HepG2 (cell line): ENCODE results near the gene REPIN1. TPM values are rescaled to one million over a fixed set of nuclear protein-coding genes. Genes with fewer than 3 reads are reported as not detected.

Source experiments
- HIC2 ChIP-seq: sonication (generic); formaldehyde crosslinking; IDR thresholded peaks from 2 replicates; pipeline ENCODE4 v1.9.0; 2022; ENCODE audit warnings: low read depth, missing genetic modification reagents
- HMGA1 ChIP-seq: sonication (generic); formaldehyde crosslinking; conservative IDR thresholded peaks from 2 replicates; pipeline ENCODE4 v1.4.0; 2020; ENCODE audit warnings: missing genetic modification reagents
- MXI1 ChIP-seq: IDR thresholded peaks from 3 replicates; pipeline ENCODE4 v1.6.1; 2012; ENCODE audit warnings: low read depth, low read length, inconsistent platforms, borderline replicate concordance
- PHF8 ChIP-seq: sonication (generic); formaldehyde crosslinking; IDR thresholded peaks from 2 replicates; pipeline ENCODE4 v1.5.0; 2020; ENCODE audit warnings: missing genetic modification reagents
- REPIN1 ChIP-seq: sonication (generic); formaldehyde crosslinking; IDR thresholded peaks from 2 replicates; pipeline ENCODE4 v1.8.0; 2022; ENCODE audit warnings: missing genetic modification reagents, low read depth, mild to moderate bottlenecking, borderline replicate concordance
- SRY ChIP-seq: sonication (generic); formaldehyde crosslinking; IDR thresholded peaks from 2 replicates; pipeline ENCODE4 v1.8.0; 2022; ENCODE audit warnings: mild to moderate bottlenecking, missing genetic modification reagents
- TAF1 ChIP-seq: sonication (generic); formaldehyde crosslinking; IDR thresholded peaks from 2 replicates; pipeline ENCODE4 v1.4.0; 2020; ENCODE audit warnings: missing genetic modification reagents
- TBX3 ChIP-seq: fragments of 450-650 bp; IDR thresholded peaks from 2 replicates; pipeline ENCODE4 v1.6.1; 2017; ENCODE audit warnings: antibody characterized with exemption, mild to moderate bottlenecking, inconsistent platforms, borderline replicate concordance
- TFAP4 ChIP-seq: sonication (generic); IDR thresholded peaks from 2 replicates; pipeline ENCODE4 v1.6.1; 2016; ENCODE audit warnings: low read depth, borderline replicate concordance
- YY1 ChIP-seq: IDR thresholded peaks from 2 replicates; pipeline ENCODE4 v1.6.1; 2011; ENCODE audit warnings: low read length, low read depth, moderate library complexity, mild to moderate bottlenecking; ENCODE audit not compliant: insufficient read depth, insufficient replicate concordance
- ZMYM4 ChIP-seq: sonication (generic); formaldehyde crosslinking; IDR thresholded peaks from 2 replicates; pipeline ENCODE4 v1.8.1; 2023; ENCODE audit warnings: mild to moderate bottlenecking, missing genetic modification reagents
- ZNF12 ChIP-seq: sonication (generic); formaldehyde crosslinking; IDR thresholded peaks from 2 replicates; pipeline ENCODE4 v1.5.0; 2020; ENCODE audit warnings: missing genetic modification reagents
- ZNF263 ChIP-seq: sonication (generic); formaldehyde crosslinking; IDR thresholded peaks from 2 replicates; pipeline ENCODE4 v1.4.0; 2020; ENCODE audit warnings: missing genetic modification reagents
- ZNF292 ChIP-seq: sonication (generic); formaldehyde crosslinking; IDR thresholded peaks from 2 replicates; pipeline ENCODE4 v1.8.1; 2022; ENCODE audit warnings: mild to moderate bottlenecking, low read depth, missing genetic modification reagents, borderline replicate concordance
- ZNF331 ChIP-seq: sonication (generic); formaldehyde crosslinking; IDR thresholded peaks from 2 replicates; pipeline ENCODE4 v1.4.0; 2020; ENCODE audit warnings: missing genetic modification reagents
- ZNF547 ChIP-seq: sonication (generic); formaldehyde crosslinking; IDR thresholded peaks from 2 replicates; pipeline ENCODE4 v1.5.1; 2020; ENCODE audit warnings: mild to moderate bottlenecking, missing genetic modification reagents
- ZNF687 ChIP-seq: sonication (generic); formaldehyde crosslinking; IDR thresholded peaks from 2 replicates; pipeline ENCODE4 v1.5.1; 2020; ENCODE audit warnings: mild to moderate bottlenecking, missing genetic modification reagents, moderate library complexity
- ZNF703 ChIP-seq: sonication (generic); formaldehyde crosslinking; IDR thresholded peaks from 2 replicates; pipeline ENCODE4 v1.5.1; 2020; ENCODE audit warnings: missing genetic modification reagents, mild to moderate bottlenecking, moderate library complexity, borderline replicate concordance
- ZNF724P ChIP-seq: sonication (generic); formaldehyde crosslinking; IDR thresholded peaks from 2 replicates; pipeline ENCODE4 v1.8.0; 2022; ENCODE audit warnings: missing genetic modification reagents, borderline replicate concordance
- ZNF75D ChIP-seq: sonication (generic); formaldehyde crosslinking; IDR thresholded peaks from 2 replicates; pipeline ENCODE4 v1.8.1; 2023; ENCODE audit warnings: missing genetic modification reagents, mild to moderate bottlenecking, borderline replicate concordance
- ZNF776 ChIP-seq: sonication (generic); formaldehyde crosslinking; IDR thresholded peaks from 2 replicates; pipeline ENCODE4 v1.4.0; 2020; ENCODE audit warnings: mild to moderate bottlenecking, missing genetic modification reagents
- ZNF883 ChIP-seq: sonication (generic); formaldehyde crosslinking; IDR thresholded peaks from 2 replicates; pipeline ENCODE4 v1.5.1; 2020; ENCODE audit warnings: mild to moderate bottlenecking, missing genetic modification reagents; ENCODE audit errors: not compliant biosample characterization
- ZSCAN25 ChIP-seq: sonication (generic); formaldehyde crosslinking; IDR thresholded peaks from 2 replicates; pipeline ENCODE4 v1.8.0; 2022; ENCODE audit warnings: mild to moderate bottlenecking, missing genetic modification reagents
- polyA plus RNA-seq, 8 experiments: library from polyadenylated mRNA; depleted of rRNA in 3 of 8; stranded (reverse) in 7 of 8; unstranded in 1 of 8; fragments of >200 nt; fragmentation: Illumina TruSeq in 4 of 8; extraction: Trizol in 4 of 8; gene quantifications; 2 replicates each; pipeline versions ENCODE4 v1.2.1 to v1.2.3, GENCODE V29; 2011 to 2016; ENCODE audit warnings: low read depth in 4 of 8, missing spikeins in 1 of 8, mixed read lengths in 1 of 8; ENCODE audit not compliant: insufficient read depth in 1 of 8
- total RNA-seq, 5 experiments: library from RNA; depleted of rRNA; stranded (reverse); fragments of >200 nt; fragmentation: Illumina TruSeq; extraction: Trizol; gene quantifications; 2 replicates each; pipeline ENCODE4 v1.2.3, GENCODE V29; 2016; ENCODE audit warnings: low read depth in 1 of 5

REPIN1 gene
- total and polyA plus RNA-seq, 2 of the 13 experiments (the other 11 are each of a cell fraction or from before 2014, with no cell fraction given) = 69.9 to 108 TPM

- peak; percentile 89 for TF ChIP-seq HIC2 (CRISPR knock-in tag)
- TF ChIP-seq TBX3 = 0 out of 2 replicates have a peak, but pooled peaks have one; percentile 5
- no peak for TF ChIP-seq ZNF75D
- peak; percentile 14; the same call in 1 of the 2 replicates for TF ChIP-seq TAF1 (CRISPR knock-in tag)
- 0 out of 2 replicates have a peak, but pooled peaks have one; percentile 58 for TF ChIP-seq ZNF724P (CRISPR knock-in tag)
- peak; percentile 47 for TF ChIP-seq ZNF883 (CRISPR knock-in tag)
- no peak for TF ChIP-seq ZNF12 (CRISPR knock-in tag)
- no peak for TF ChIP-seq REPIN1 (CRISPR knock-in tag)
- TF ChIP-seq TFAP4 = peak; percentile 67; the same call in 1 of the 2 replicates
- TF ChIP-seq SRY (CRISPR knock-in tag) = 0 out of 2 replicates have a peak, but pooled peaks have one; percentile 24
- peak; percentile 57; the same call in 1 of the 3 replicates for TF ChIP-seq MXI1
- peak; percentile 59 for TF ChIP-seq YY1
- 0 out of 2 replicates have a peak, but pooled peaks have one; percentile 42 for TF ChIP-seq ZNF292 (CRISPR knock-in tag)
- TF ChIP-seq ZNF687 (CRISPR knock-in tag) = peak; percentile 76
- TF ChIP-seq ZNF776 (CRISPR knock-in tag) = no peak
- TF ChIP-seq HMGA1 (CRISPR knock-in tag) = no peak
- TF ChIP-seq ZNF331 (CRISPR knock-in tag) = peak; percentile 37; the same call in 1 of the 2 replicates
- TF ChIP-seq ZNF703 (CRISPR knock-in tag) = 0 out of 2 replicates have a peak, but pooled peaks have one; percentile 10
- 0 out of 2 replicates have a peak, but pooled peaks have one; percentile 37 for TF ChIP-seq ZSCAN25 (CRISPR knock-in tag)
- TF ChIP-seq ZMYM4 (CRISPR knock-in tag) = no peak
- peak; percentile 46 for TF ChIP-seq PHF8 (CRISPR knock-in tag)
- TF ChIP-seq ZNF547 (CRISPR knock-in tag) = 0 out of 2 replicates have a peak, but pooled peaks have one; percentile 41
- 0 out of 2 replicates have a peak, but pooled peaks have one; percentile 58 for TF ChIP-seq ZNF263
Observed at GRCh38 chr7:150402671-150403321, 34.2 kb downstream of the REPIN1 start (continued).
